ENCODE measurements around the gene TNRC6B. TPM values are rescaled to one million over a fixed set of nuclear protein-coding genes. Genes with fewer than 3 reads are reported as not detected.
"Not testable (repeated sequence)": the region's sequence is repeated elsewhere in the genome, so short reads cannot be mapped to it uniquely, and the experiment has no call there.

TNRC6B gene
- total RNA-seq, 1 donor from 2014 or later = 62.0 TPM

- Mint-ChIP-seq H3K4me1 (ENCODE audit: low read depth, unreplicated experiment) (no peaks in the 10 kb centered on the region), H3K36me3 (ENCODE audit: unreplicated experiment) (peaks cover 5% of the 10 kb centered on the region), H3K27ac (ENCODE audit: unreplicated experiment) (no peak overlapping the region), H3K9me3 (ENCODE audit: unreplicated experiment) (no peaks in the 10 kb centered on the region), H3K4me3 (ENCODE audit: unreplicated experiment) (no peak overlapping the region), H3K27me3 (ENCODE audit: unreplicated experiment) (no peaks in the 10 kb centered on the region)
- no peak for DNase-seq
- TF ChIP-seq, protein P1, sequence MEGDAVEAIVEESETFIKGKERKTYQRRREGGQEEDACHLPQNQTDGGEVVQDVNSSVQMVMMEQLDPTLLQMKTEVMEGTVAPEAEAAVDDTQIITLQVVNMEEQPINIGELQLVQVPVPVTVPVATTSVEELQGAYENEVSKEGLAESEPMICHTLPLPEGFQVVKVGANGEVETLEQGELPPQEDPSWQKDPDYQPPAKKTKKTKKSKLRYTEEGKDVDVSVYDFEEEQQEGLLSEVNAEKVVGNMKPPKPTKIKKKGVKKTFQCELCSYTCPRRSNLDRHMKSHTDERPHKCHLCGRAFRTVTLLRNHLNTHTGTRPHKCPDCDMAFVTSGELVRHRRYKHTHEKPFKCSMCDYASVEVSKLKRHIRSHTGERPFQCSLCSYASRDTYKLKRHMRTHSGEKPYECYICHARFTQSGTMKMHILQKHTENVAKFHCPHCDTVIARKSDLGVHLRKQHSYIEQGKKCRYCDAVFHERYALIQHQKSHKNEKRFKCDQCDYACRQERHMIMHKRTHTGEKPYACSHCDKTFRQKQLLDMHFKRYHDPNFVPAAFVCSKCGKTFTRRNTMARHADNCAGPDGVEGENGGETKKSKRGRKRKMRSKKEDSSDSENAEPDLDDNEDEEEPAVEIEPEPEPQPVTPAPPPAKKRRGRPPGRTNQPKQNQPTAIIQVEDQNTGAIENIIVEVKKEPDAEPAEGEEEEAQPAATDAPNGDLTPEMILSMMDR (IDR thresholded peaks at IDR 0.05; ENCODE audit: partially characterized antibody, unreplicated experiment) = no peak
These were observed 16.5 kb upstream of the TNRC6B start for GRCh38 chr22:40161194-40161593.

- not testable (repeated sequence) for H3K4me1 Mint-ChIP-seq (ENCODE audit: low read depth, unreplicated experiment); H3K9me3 Mint-ChIP-seq (ENCODE audit: unreplicated experiment); H3K27me3 Mint-ChIP-seq (ENCODE audit: unreplicated experiment); H3K36me3 Mint-ChIP-seq (ENCODE audit: unreplicated experiment); DNase-seq; H3K4me3 Mint-ChIP-seq (ENCODE audit: unreplicated experiment); H3K27ac Mint-ChIP-seq (ENCODE audit: unreplicated experiment)
These were observed 12.2 kb upstream of the TNRC6B start for GRCh38 chr22:40165537-40165936.

GRCh38 chr22:40175611-40176244, 2.0 kb upstream of the TNRC6B start:
- H3K4me3 Mint-ChIP-seq (ENCODE audit: unreplicated experiment) = no peak overlapping the region

DNA sequence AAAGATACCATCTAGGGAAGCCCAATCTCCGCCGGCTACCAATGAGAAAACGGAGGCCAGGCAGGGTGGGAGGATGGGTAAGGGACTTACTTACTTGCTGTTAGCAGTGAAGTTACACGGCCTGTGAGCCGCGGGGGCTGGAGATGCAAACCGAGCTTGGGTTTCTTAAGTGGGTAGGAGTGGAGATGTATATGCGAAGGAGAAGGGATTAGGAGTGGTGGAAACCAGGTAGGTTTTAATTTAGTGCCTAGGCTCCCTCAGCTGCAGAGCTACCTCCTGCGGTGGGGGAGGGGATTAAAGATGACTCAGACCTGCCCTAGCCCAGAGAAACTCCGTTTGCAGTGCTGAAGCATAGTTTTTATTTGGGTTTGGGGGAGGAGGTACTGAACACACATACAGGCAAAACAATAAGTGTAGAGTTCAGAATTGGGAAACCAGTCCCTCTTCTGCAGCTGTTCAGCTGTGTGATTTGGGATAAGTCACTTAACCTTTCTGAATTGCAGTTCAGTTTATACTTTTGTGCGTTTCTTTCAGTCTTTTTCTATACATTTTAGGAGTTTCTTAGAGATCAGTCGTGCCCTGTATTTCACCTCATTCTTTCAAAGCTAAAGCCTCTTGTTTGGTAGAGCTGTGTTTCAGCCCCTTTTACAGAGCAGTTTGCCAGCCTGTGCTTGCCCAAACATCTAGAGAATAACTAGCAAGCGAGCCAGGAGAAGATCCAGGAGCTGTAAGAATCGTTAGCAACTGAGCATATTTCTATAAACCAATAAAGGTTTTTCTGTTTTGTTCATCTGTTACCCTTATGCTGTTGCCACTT, 596 bp upstream of the TNRC6B start:
- peaks cover 2% of the 10 kb centered on the region for H3K27me3 Mint-ChIP-seq (ENCODE audit: unreplicated experiment)
- H3K36me3 Mint-ChIP-seq (ENCODE audit: unreplicated experiment) = no peaks in the 10 kb centered on the region
- no peak for DNase-seq
- H3K4me3 Mint-ChIP-seq (ENCODE audit: unreplicated experiment) = peak overlapping the region; percentile 94
- TF ChIP-seq, protein P1 (IDR thresholded peaks at IDR 0.05; ENCODE audit: partially characterized antibody, unreplicated experiment) = no peak
- peaks cover 5% of the 10 kb centered on the region for H3K9me3 Mint-ChIP-seq (ENCODE audit: unreplicated experiment)
- H3K27ac Mint-ChIP-seq (ENCODE audit: unreplicated experiment) = peak overlapping the region; percentile 99
- H3K4me1 Mint-ChIP-seq (ENCODE audit: low read depth, unreplicated experiment) = peaks cover 19% of the 10 kb centered on the region

More at GRCh38 chr22:40175611-40176244, 2.0 kb upstream of the TNRC6B start:
- Mint-ChIP-seq H3K27me3 (ENCODE audit: unreplicated experiment) (peaks cover 2% of the 10 kb centered on the region), H3K36me3 (ENCODE audit: unreplicated experiment) (no peaks in the 10 kb centered on the region), H3K4me1 (ENCODE audit: low read depth, unreplicated experiment) (peaks cover 18% of the 10 kb centered on the region), H3K27ac (ENCODE audit: unreplicated experiment) (no peak overlapping the region), H3K9me3 (ENCODE audit: unreplicated experiment) (peaks cover 5% of the 10 kb centered on the region)
- TF ChIP-seq, protein P1 (IDR thresholded peaks at IDR 0.05; ENCODE audit: partially characterized antibody, unreplicated experiment) = no peak
- no peak for DNase-seq

- peaks cover 29% of the 10 kb centered on the region for H3K4me1 Mint-ChIP-seq (ENCODE audit: low read depth, unreplicated experiment)
These were observed 988 bp downstream of the TNRC6B start for GRCh38 chr22:40178417-40179409.

More at GRCh38 chr22:40178417-40179409, 988 bp downstream of the TNRC6B start:
- Mint-ChIP-seq H3K4me3 (ENCODE audit: unreplicated experiment) (peak overlapping the region; percentile 94), H3K9me3 (ENCODE audit: unreplicated experiment) (peaks cover 5% of the 10 kb centered on the region), H3K36me3 (ENCODE audit: unreplicated experiment) (no peaks in the 10 kb centered on the region), H3K27me3 (ENCODE audit: unreplicated experiment) (peaks cover 2% of the 10 kb centered on the region), H3K27ac (ENCODE audit: unreplicated experiment) (peak overlapping the region; percentile 99)
- peak; percentile 36 for DNase-seq
- TF ChIP-seq, protein P1 (IDR thresholded peaks at IDR 0.05; ENCODE audit: partially characterized antibody, unreplicated experiment) = no peak

Measured in glutamatergic neuron (in vitro differentiated cells).